Hematopoietic multipotent progenitor cell treated with erythropoietin and hydrocortisone succinate and interleukin-3 and kit ligand, for 15 days (in vitro differentiated cells): ENCODE results near the gene ZFAND6.
A peak's percentile ranks its signal among the peaks of the same experiment; 100 is the strongest.

Source experiments
- DNase-seq: peaks from one replicate; pipeline ENCODE4 v3.0.0-alpha.2; 2015; ENCODE audit warnings: low spot score

Gene ZFAND6

DNA sequence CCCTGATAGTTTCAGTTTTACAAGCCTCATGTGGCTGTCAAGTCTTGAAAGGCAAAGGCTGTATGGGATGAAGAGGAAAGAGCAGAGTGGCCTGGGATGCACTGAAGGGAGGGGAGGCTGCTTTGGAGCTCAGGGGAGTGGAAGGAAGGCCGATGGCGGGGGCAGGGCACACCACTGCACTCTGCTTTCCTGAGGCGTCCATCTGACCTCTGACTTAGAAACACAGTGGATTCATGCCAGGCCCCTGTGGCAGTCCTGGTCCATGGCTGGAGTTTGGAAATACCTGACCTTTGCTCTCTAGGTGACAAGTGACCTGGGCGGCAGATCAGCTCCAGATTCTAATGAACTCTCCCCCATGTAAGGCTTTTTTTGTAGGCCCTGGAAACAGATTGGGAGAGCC is 112.3 kb downstream of the ZFAND6 start:
- DNase-seq, result no peak

- DNase-seq, result no peak
Measured at GRCh38 chr15:80172401-80172800, 112.9 kb downstream of the ZFAND6 start.

DNA sequence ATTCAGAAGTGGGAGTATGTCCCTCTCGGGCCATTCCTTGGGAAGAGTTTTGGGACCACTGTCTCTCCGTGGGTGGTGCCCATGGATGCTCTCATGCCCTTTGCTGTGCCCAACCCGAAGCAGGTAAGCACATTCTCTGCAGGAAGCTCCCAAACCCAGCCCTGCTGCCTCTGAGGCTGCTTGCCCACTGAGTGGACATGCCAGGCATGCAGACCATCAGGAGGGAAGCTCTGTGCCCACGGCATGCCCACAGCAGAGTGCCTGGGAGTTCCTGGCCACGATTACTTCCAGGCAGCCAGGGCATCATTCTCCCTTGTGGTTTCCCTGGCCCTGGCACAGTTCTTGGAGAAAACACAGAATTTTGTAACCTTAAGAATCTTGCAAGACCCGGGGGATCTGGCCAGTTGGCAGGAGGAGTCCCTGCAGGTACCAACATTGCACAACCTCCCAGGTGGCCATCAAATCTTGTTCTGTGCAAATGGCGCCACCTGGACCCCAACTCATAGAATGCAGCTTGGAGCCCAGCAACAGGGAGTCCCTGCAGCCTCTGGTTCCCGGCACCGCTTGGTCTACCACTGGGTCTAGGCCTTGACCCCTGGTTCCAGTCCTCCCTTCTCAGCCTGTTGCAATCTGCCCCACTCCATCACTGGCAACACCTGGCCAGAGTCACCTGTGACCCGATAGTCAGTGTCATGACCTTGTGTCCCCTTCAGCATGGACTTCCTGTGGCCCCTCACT is 113.7 kb downstream of the ZFAND6 start:
- DNase-seq, result peak; percentile 76

- DNase-seq, result no peak
Measured at GRCh38 chr15:80174017-80174746, 114.7 kb downstream of the ZFAND6 start.

GRCh38 chr15:80175436-80175835 is 116.0 kb downstream of the ZFAND6 start:
- no peak for DNase-seq

DNA sequence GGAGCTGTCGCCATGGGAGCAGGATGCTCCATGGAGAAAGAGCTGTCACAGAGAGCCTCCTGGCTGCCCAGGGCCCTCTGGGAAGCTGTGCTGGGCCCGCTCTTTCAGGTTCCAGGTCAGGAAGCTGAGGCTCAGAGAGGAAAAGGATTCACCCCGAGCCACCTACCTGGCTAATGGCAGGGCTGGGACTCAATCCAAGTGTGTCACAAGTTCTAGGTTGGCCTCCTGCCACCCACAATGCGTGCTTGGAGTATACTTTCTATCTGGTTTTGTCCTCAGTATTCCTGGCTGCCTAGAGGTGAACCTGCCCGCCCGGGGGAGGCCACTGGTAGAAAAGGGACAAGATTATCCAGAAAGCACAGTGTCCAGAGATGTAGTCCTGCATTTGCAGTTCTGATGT is 117.0 kb downstream of the ZFAND6 start:
- no peak for DNase-seq

DNA sequence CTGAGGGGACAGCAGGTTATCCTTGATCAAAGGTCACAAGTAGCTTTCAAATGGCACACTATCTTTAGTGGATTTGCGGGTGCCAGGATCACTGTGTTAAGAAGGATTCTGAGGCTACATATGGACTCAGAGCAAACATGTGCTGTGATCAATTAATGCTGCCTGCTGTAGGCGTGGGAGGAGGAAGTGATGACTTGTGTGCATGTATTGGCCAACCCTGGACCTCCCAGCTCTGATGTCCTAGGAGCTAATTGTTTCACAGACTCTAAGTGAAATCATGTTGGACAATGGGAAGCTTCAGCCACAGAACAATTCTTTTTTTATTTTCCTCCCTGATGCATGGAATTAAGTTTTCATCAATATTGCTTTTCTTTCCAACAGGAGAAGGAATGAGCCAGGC is 117.7 kb downstream of the ZFAND6 start:
- no peak for DNase-seq

- DNase-seq, result no peak
Measured at GRCh38 chr15:80179025-80179759, 119.7 kb downstream of the ZFAND6 start.

- DNase-seq, result no peak
Measured at GRCh38 chr15:80179935-80180334, 120.5 kb downstream of the ZFAND6 start.

GRCh38 chr15:80180468-80180867 is 121.0 kb downstream of the ZFAND6 start:
- no peak for DNase-seq

GRCh38 chr15:80180986-80181385 is 121.5 kb downstream of the ZFAND6 start:
- no peak for DNase-seq

GRCh38 chr15:80182611-80183261 is 123.3 kb downstream of the ZFAND6 start:
- no peak for DNase-seq

DNA sequence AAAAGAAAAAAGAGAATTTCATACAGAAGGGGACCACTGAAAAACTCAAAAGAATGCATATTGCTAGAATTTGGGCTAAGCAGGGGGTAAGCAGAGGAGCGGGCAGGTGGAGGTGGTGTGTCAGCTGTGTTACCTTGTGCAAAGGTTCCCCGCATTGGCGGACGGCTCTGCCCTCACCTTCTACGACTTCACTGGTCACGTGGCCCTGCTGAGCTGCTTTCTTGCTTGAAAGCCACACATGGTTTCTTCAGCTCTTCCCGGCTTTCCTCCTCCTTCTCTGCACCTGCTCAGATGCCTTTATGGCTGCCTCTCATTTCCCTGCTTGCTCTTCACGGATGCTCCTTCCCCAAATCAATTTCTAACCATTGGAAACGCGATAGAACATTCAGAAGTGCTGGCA is 123.8 kb downstream of the ZFAND6 start:
- DNase-seq, result no peak

GRCh38 chr15:80183886-80184285 is 124.4 kb downstream of the ZFAND6 start:
- DNase-seq, result no peak

DNA sequence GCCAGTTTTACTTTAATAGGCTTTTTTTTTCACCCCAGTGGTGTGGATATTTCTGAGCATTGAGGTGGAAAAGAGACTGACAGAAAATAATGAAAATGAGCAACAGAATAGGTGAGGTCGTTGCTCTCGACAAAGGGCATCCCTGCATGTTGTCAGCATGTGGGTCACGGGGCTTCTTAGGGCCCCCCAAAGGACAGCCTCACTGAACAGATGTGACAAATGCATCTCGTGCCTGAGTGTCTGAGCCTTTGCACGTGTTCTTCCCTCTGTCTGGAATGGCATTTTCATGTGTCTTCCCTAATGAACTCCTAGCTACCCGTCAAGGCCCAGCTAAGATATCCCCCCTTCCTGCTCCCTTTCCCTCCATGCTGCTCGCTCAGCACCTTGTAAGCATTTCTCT is 125.1 kb downstream of the ZFAND6 start:
- no peak for DNase-seq

- no peak for DNase-seq
Measured at GRCh38 chr15:80185152-80185551, 125.7 kb downstream of the ZFAND6 start.

- no peak for DNase-seq
Measured at GRCh38 chr15:80186066-80186465, 126.6 kb downstream of the ZFAND6 start.

GRCh38 chr15:80186597-80186996 is 127.1 kb downstream of the ZFAND6 start:
- DNase-seq, result no peak
